HL-60 (cell line): ENCODE data around the gene CYTH1.

Experiments
- DNase-seq, 2 experiments: peaks; one replicate each; pipeline ENCODE4 v3.0.0-alpha.2; 2010 to 2020; ENCODE audit warnings: low read depth in 1 of 2, low spot score in 1 of 2
- H3K27ac ChIP-seq: fragments of 250-450 bp; sonication (Bioruptor Pico); replicated peaks from 2 replicates; pipeline ENCODE4 v1.5.1; 2020; ENCODE audit warnings: mild to moderate bottlenecking, moderate library complexity
- H3K27me3 ChIP-seq: fragments of 250-450 bp; sonication (Bioruptor Pico); 2 replicates; pipeline ENCODE4 v1.5.1; 2021; ENCODE audit warnings: mild to moderate bottlenecking, moderate library complexity; ENCODE audit not compliant: insufficient read depth, poor library complexity, severe bottlenecking
- H3K4me3 ChIP-seq: replicated peaks from 2 replicates; pipeline ENCODE4 v1.5.1; 2011; ENCODE audit warnings: mild to moderate bottlenecking, control low read depth, low read length; ENCODE audit not compliant: insufficient read depth
- GABPA ChIP-seq: IDR thresholded peaks from 2 replicates; pipeline ENCODE4 v1.6.1; 2012; ENCODE audit warnings: low read depth
- POLR2AphosphoS5 ChIP-seq: IDR thresholded peaks from 2 replicates; pipeline ENCODE4 v1.6.1; 2012; ENCODE audit warnings: low read depth
- SPI1 ChIP-seq: IDR thresholded peaks from 2 replicates; pipeline ENCODE4 v1.6.1; 2012; ENCODE audit warnings: low read depth, mild to moderate bottlenecking, borderline replicate concordance
- TF ChIP-seq, protein P1 (sequence below): IDR thresholded peaks from one replicate; pipeline ENCODE4 v1.5.1; 2011; ENCODE audit warnings: low read length, control low read depth, inconsistent platforms; ENCODE audit not compliant: insufficient read depth
- TF ChIP-seq, protein P2 (sequence below): IDR thresholded peaks from 2 replicates; pipeline ENCODE4 v1.6.1; 2012; ENCODE audit warnings: low read depth; ENCODE audit not compliant: insufficient replicate concordance

The CYTH1 gene

DNA sequence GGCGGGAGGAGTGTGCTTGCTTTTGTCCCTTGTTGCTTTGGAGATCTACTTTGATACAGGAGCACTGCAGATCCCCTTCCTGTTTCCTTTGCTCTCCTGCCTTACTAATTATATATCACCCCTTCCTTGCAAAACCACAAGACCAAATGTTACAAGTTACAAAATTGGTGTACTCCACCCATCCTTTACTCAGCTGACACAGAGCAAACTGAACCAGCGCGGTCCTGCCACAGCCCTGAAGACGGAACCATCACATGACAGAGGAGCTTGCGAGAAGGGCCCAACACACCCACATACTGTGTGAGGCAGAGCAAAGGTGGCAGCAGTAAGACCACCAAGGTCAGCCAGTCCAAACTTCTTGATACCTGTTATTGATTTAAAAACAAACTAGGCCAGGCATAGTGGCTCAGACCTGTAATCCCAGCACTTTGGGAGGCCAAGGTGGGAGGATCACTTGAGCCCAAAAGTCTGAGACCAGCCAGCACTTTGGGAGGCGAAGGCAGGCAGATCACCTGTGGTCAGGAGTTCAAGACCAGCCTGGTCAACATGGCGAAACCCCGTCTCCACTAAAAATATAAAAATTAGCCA, 33.2 kb downstream of the CYTH1 start:
- no peaks in the 10 kb centered on the region for H3K27me3 ChIP-seq
- peak overlapping the region; percentile 79 for H3K27ac ChIP-seq
- peak; percentile 68 for TF ChIP-seq POLR2AphosphoS5
- peak; percentile 25; the same call in 1 of the 2 replicates for TF ChIP-seq GABPA
- TF ChIP-seq, protein P1, sequence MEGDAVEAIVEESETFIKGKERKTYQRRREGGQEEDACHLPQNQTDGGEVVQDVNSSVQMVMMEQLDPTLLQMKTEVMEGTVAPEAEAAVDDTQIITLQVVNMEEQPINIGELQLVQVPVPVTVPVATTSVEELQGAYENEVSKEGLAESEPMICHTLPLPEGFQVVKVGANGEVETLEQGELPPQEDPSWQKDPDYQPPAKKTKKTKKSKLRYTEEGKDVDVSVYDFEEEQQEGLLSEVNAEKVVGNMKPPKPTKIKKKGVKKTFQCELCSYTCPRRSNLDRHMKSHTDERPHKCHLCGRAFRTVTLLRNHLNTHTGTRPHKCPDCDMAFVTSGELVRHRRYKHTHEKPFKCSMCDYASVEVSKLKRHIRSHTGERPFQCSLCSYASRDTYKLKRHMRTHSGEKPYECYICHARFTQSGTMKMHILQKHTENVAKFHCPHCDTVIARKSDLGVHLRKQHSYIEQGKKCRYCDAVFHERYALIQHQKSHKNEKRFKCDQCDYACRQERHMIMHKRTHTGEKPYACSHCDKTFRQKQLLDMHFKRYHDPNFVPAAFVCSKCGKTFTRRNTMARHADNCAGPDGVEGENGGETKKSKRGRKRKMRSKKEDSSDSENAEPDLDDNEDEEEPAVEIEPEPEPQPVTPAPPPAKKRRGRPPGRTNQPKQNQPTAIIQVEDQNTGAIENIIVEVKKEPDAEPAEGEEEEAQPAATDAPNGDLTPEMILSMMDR, result no peak
- TF ChIP-seq, protein P2, sequence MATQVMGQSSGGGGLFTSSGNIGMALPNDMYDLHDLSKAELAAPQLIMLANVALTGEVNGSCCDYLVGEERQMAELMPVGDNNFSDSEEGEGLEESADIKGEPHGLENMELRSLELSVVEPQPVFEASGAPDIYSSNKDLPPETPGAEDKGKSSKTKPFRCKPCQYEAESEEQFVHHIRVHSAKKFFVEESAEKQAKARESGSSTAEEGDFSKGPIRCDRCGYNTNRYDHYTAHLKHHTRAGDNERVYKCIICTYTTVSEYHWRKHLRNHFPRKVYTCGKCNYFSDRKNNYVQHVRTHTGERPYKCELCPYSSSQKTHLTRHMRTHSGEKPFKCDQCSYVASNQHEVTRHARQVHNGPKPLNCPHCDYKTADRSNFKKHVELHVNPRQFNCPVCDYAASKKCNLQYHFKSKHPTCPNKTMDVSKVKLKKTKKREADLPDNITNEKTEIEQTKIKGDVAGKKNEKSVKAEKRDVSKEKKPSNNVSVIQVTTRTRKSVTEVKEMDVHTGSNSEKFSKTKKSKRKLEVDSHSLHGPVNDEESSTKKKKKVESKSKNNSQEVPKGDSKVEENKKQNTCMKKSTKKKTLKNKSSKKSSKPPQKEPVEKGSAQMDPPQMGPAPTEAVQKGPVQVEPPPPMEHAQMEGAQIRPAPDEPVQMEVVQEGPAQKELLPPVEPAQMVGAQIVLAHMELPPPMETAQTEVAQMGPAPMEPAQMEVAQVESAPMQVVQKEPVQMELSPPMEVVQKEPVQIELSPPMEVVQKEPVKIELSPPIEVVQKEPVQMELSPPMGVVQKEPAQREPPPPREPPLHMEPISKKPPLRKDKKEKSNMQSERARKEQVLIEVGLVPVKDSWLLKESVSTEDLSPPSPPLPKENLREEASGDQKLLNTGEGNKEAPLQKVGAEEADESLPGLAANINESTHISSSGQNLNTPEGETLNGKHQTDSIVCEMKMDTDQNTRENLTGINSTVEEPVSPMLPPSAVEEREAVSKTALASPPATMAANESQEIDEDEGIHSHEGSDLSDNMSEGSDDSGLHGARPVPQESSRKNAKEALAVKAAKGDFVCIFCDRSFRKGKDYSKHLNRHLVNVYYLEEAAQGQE, result peak; percentile 22
- peak; percentile 79 for TF ChIP-seq SPI1
- DNase-seq, result peak; percentile 85 to 94
- H3K4me3 ChIP-seq, result no peak overlapping the region

- Histone ChIP-seq H3K27ac (peak overlapping the region; percentile 79), H3K27me3 (no peaks in the 10 kb centered on the region), H3K4me3 (no peak overlapping the region)
- TF ChIP-seq, protein P2, result no peak
- TF ChIP-seq SPI1, result no peak
- TF ChIP-seq POLR2AphosphoS5, result no peak
- TF ChIP-seq, protein P1, result no peak
- TF ChIP-seq GABPA, result no peak
- DNase-seq, result peak; percentile 15 to 73
Observed at GRCh38 chr17:78748048-78748729, 33.9 kb downstream of the CYTH1 start.

DNA sequence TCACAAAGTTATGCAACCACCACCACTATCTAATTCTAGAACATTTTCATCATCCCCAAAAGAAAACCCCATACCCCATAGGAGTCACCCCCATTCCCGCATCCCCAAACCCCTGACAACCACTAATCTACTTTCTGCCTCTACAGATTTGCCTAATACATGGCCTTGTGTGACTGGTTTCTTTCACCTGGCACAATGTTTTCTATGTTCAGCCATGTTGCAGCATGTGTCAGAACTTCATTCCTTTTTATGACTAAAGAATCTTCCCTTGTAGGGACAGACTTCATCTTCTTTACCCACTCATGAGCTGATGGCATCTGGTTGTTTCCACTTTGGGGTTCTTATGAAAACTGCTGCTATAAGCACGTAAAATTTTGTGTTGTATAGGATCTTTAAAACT, 34.6 kb downstream of the CYTH1 start:
- Histone ChIP-seq H3K27ac (peak overlapping the region; percentile 79), H3K4me3 (no peak overlapping the region)

More for the DNA sequence above, 34.6 kb downstream of the CYTH1 start:
- DNase-seq, result no peak
- no peaks in the 10 kb centered on the region for H3K27me3 ChIP-seq
- TF ChIP-seq SPI1, result no peak
- TF ChIP-seq POLR2AphosphoS5, result no peak
- TF ChIP-seq GABPA, result no peak
- TF ChIP-seq, protein P2, result no peak
- TF ChIP-seq, protein P1, result no peak
